Measurements from ENCODE around the gene CSNK2A1.
"Not testable (repeated sequence)": the region's sequence is repeated elsewhere in the genome, so short reads cannot be mapped to it uniquely, and the experiment has no call there.

Gene CSNK2A1

GRCh38 chr20:454951-455350 is 88.6 kb downstream of the CSNK2A1 start:
- DNase-seq (ENCODE audit: low spot score) = no peak

GRCh38 chr20:452021-452420 is 91.6 kb downstream of the CSNK2A1 start:
- DNase-seq (ENCODE audit: low spot score) = not testable (repeated sequence)

GRCh38 chr20:445514-446336 is 97.9 kb downstream of the CSNK2A1 start:
- no peak for DNase-seq (ENCODE audit: low spot score)

GRCh38 chr20:444862-445426 is 98.6 kb downstream of the CSNK2A1 start:
- no peak for DNase-seq (ENCODE audit: low spot score)

- DNase-seq (ENCODE audit: low spot score) = no peak
Measured at GRCh38 chr20:444117-444516, 99.5 kb downstream of the CSNK2A1 start.

GRCh38 chr20:443223-443775 is 100.3 kb downstream of the CSNK2A1 start:
- DNase-seq (ENCODE audit: low spot score) = no peak

GRCh38 chr20:440636-441035 is 103.0 kb downstream of the CSNK2A1 start:
- no peak for DNase-seq (ENCODE audit: low spot score)

- DNase-seq (ENCODE audit: low spot score) = no peak
Measured at GRCh38 chr20:440148-440547, 103.4 kb downstream of the CSNK2A1 start.

GRCh38 chr20:438571-439469 is 104.8 kb downstream of the CSNK2A1 start:
- peak; percentile 63 for DNase-seq (ENCODE audit: low spot score)

- no peak for DNase-seq (ENCODE audit: low spot score)
Measured at GRCh38 chr20:437787-438486, 105.7 kb downstream of the CSNK2A1 start.

- no peak for DNase-seq (ENCODE audit: low spot score)
Measured at GRCh38 chr20:436476-436875, 107.1 kb downstream of the CSNK2A1 start.

GRCh38 chr20:435558-435957 is 108.0 kb downstream of the CSNK2A1 start:
- DNase-seq (ENCODE audit: low spot score) = no peak

GRCh38 chr20:434661-435419 is 108.8 kb downstream of the CSNK2A1 start:
- DNase-seq (ENCODE audit: low spot score) = no peak

GRCh38 chr20:434221-434620 is 109.4 kb downstream of the CSNK2A1 start:
- DNase-seq (ENCODE audit: low spot score) = no peak

- DNase-seq (ENCODE audit: low spot score) = peak; percentile 68
Measured at GRCh38 chr20:433300-433975, 110.2 kb downstream of the CSNK2A1 start.

GRCh38 chr20:432677-433299 is 110.8 kb downstream of the CSNK2A1 start:
- DNase-seq (ENCODE audit: low spot score) = no peak

GRCh38 chr20:432208-432607 is 111.4 kb downstream of the CSNK2A1 start:
- no peak for DNase-seq (ENCODE audit: low spot score)

- DNase-seq (ENCODE audit: low spot score) = peak; percentile 25
Measured at GRCh38 chr20:431012-431904, 112.3 kb downstream of the CSNK2A1 start.
